ENCODE results near the gene MIF4GD. TPM values are rescaled to one million over a fixed set of nuclear protein-coding genes. Genes with fewer than 3 reads are reported as not detected.

Gene MIF4GD, protein sequence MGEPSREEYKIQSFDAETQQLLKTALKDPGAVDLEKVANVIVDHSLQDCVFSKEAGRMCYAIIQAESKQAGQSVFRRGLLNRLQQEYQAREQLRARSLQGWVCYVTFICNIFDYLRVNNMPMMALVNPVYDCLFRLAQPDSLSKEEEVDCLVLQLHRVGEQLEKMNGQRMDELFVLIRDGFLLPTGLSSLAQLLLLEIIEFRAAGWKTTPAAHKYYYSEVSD
- 5.8 and 6.9 TPM in 2 replicates for total RNA-seq

DNA sequence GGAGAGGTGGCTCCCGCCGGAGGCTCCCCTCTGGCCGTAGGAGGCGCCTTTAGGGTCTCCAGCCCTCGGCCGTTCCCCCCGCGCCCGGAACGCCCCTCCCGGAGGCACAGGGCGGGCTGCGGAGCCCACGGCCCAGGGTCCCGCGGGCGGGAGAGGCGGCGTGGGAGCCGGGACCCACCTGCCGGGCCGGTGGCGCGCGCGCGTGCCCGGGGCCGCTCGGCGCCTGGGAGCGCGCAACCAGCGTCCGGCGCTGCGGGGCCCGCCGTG, at the start of gene MIF4GD:
Gene MIF4GD, minus strand, starts transcription at position 266 of the 267 bp plus-strand sequence. CDS start 1,036 bp downstream, outside the sequence.

DNA sequence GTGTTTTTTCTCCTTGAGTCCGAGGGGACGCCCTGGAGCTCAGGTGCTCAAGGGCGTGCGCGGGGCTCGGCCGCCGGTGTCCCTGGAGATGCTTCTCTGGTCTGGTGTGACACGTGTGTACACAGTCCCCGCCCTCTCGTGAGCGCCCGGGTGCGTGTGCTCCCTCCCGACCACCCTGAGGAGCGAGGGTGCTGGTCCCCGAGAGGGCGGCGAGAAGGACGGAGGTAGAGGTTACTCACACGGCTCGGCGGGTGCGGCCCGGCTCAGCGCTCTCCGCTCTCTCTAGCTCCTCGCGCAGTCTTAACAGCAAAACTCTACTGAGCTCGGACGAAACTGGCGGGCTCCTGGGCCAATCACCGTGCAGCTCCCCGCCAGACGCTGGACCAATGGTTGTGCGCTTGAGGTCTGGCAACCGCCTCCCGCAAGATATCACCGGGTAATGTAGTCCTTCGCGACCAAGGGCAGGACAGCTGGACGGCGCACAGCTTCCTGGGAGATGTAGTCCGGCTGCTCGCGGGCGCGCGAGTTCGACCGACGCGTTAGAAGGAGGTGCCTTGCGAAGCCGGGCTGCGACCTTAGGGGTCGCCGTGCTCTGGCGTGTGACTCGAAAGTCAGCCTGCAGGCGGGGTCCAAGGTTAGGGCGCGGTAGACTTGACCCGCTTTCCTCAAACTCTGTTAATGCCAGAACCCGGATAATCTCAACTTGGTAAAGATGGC, 18.2 kb upstream of the MIF4GD start, which contains the start of gene SLC25A19:
Gene SLC25A19, minus strand, starts transcription at position 319 of the 717 bp plus-strand sequence. CDS start 2,669 bp downstream, outside the sequence.

DNA sequence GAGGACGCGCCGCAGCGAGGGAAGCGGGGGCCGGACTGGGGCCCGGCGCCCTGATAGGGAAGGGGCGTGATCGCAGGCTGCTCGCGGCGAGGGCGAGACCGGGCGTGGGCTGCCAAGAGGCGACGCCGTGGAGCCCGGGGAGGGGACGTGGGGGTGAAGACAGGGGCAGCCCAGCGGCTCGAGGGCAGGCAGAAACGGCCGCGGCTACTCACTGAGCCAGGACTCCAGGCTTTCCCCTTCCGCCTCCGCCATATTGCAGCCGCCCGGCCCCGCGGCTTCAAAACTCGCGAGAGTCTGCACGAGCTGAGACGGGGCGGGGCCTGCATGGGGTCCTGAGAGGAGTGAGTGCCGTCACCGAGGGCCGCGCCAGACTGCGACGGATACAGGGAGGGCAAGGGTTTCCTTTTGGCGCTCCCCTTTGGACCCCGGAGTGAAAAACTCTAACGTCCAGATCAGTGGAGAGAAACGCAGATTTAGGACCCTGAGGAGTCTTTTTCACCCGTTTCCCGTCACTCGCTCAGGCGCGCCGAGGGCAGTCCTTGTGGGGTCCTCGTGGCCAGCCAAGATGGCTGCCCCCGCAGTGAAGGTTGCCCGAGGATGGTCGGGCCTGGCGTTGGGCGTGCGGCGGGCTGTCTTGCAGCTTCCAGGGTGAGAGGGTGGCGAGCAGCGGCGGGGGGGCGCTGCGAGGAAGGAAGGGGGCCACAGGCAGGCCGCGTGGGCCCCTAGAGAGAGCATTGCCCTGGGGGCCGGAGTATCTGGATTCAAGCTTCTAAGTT, 9.5 kb downstream of the MIF4GD start, which contains the start of the genes GGA3 and MRPS7:
Gene GGA3, minus strand, starts transcription at position 271 of the 776 bp plus-strand sequence. Its CDS starts 19 bp downstream, at position 252.
Gene MRPS7, plus strand, starts transcription at position 544 of the 776 bp plus-strand sequence. Its CDS starts 22 bp downstream, at position 566.

Other genes with a start within 250 kb of the MIF4GD start
- gene ATP5PD, start 224.3 kb downstream of the MIF4GD start, total RNA-seq: 279 and 530 TPM in 2 replicates
- gene KCTD2, start 224.0 kb downstream of the MIF4GD start, total RNA-seq: 20.5 and 27.3 TPM in 2 replicates
- gene SLC16A5, start 183.3 kb downstream of the MIF4GD start, total RNA-seq: 9.2 and 27.8 TPM in 2 replicates
- 2.9 and 5.3 TPM in 2 replicates for gene ARMC7, start 161.3 kb downstream of the MIF4GD start, total RNA-seq
- gene NT5C, start 139.5 kb downstream of the MIF4GD start, total RNA-seq: 32.1 and 80.4 TPM in 2 replicates
- 55.7 and 168 TPM in 2 replicates for gene JPT1, start 116.7 kb downstream of the MIF4GD start, total RNA-seq
- 113 and 134 TPM in 2 replicates for gene SUMO2, start 88.3 kb downstream of the MIF4GD start, total RNA-seq
- 18.9 and 35.2 TPM in 2 replicates for gene NUP85, start 65.6 kb downstream of the MIF4GD start, total RNA-seq
- gene GGA3, start 9.6 kb downstream of the MIF4GD start, total RNA-seq: 16.9 and 18.5 TPM in 2 replicates
- gene MRPS7, start 9.4 kb downstream of the MIF4GD start, total RNA-seq: 41.2 and 49.6 TPM in 2 replicates
- 5.3 and 5.5 TPM in 2 replicates for gene SLC25A19, start 18.2 kb upstream of the MIF4GD start, total RNA-seq
- gene GRB2, start 134.4 kb upstream of the MIF4GD start, total RNA-seq: 74.9 and 86.8 TPM in 2 replicates
- 37.2 and 53.6 TPM in 2 replicates for gene TMEM94, start 185.4 kb upstream of the MIF4GD start, total RNA-seq
- 7.1 and 8.0 TPM in 2 replicates for gene CASKIN2, start 244.3 kb upstream of the MIF4GD start, total RNA-seq
- gene TSEN54, start 245.3 kb upstream of the MIF4GD start, total RNA-seq: 7.4 and 11.1 TPM in 2 replicates

Data from smooth muscle cell of trachea (primary cell).